ENCODE results near the gene MAML3. TPM values are rescaled to one million over a fixed set of nuclear protein-coding genes. Genes with fewer than 3 reads are reported as not detected.

Gene MAML3
- total RNA-seq, 2 experiments from 2014 or later: 2.0 to 2.4 TPM

DNA sequence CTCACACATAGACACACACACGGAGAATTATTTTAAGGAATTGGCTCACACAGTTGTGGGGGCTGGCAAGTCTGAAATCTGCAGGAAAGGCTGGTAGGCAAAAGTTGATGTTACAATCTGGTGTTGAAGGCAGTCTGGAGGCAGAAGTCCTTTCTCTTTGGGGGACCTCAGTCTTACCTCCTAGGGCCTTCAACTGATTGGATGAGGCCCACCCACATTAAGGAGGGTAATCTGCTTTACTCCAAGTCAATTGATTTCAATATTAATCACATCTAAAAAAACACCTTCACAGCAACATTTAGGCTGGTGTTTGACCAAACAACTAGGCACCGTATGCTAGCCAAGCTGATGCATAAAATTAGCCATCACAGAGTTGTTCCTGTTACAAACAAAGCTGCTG lies 477.6 kb downstream of the MAML3 start:
- Mint-ChIP-seq H3K27ac (no peak overlapping the region), H3K4me3 (no peak overlapping the region), H3K36me3 (ENCODE audit: low read depth) (no peaks in the 10 kb centered on the region), H3K4me1 (ENCODE audit: low read depth) (no peaks in the 10 kb centered on the region), H3K27me3 (no peaks in the 10 kb centered on the region), H3K9me3 (no peaks in the 10 kb centered on the region)
- intact Hi-C loops (cut with micrococcal nuclease): no loop called here
- DNase-seq: no peak
- ChIA-PET POLR2A (no interaction called here), CTCF (no interaction called here)
- TF ChIP-seq, protein P1, sequence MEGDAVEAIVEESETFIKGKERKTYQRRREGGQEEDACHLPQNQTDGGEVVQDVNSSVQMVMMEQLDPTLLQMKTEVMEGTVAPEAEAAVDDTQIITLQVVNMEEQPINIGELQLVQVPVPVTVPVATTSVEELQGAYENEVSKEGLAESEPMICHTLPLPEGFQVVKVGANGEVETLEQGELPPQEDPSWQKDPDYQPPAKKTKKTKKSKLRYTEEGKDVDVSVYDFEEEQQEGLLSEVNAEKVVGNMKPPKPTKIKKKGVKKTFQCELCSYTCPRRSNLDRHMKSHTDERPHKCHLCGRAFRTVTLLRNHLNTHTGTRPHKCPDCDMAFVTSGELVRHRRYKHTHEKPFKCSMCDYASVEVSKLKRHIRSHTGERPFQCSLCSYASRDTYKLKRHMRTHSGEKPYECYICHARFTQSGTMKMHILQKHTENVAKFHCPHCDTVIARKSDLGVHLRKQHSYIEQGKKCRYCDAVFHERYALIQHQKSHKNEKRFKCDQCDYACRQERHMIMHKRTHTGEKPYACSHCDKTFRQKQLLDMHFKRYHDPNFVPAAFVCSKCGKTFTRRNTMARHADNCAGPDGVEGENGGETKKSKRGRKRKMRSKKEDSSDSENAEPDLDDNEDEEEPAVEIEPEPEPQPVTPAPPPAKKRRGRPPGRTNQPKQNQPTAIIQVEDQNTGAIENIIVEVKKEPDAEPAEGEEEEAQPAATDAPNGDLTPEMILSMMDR (IDR thresholded peaks at IDR 0.05): no peak
- ATAC-seq: no peak

DNA sequence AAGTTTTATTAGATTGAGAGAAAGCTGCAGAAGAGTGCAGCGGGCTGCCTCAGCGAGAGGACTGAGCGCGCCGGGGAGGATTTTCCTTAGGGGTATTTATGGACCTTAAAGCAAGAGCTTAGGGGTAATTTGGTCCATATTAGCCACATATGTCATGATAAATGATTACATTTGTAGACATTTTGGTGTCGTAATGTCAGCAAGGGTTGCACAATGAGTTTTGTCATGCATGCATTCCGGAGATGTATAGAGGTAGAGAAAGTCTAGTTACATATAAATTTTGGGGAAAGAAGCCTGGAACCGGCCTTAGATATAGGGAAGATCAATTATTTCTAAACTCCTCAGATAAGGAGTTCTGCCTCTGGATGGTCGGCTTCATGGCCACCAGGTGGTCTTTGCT lies 478.3 kb downstream of the MAML3 start:
- H3K9me3 Mint-ChIP-seq: no peaks in the 10 kb centered on the region
- ChIA-PET POLR2A (interaction anchor here (0.6 kb wide), 1 partner anchor 10 kb away, joined by 3 read pairs; the partner anchor contains the start of gene MGST2), CTCF (interaction anchor here (1.4 kb wide), 1 partner anchor 23 kb away, joined by 3 read pairs; no protein-coding TSS in a partner anchor)
- H3K36me3 Mint-ChIP-seq (ENCODE audit: low read depth): no peaks in the 10 kb centered on the region
- ATAC-seq (no peak), DNase-seq (no peak)
- no peaks in the 10 kb centered on the region for H3K4me1 Mint-ChIP-seq (ENCODE audit: low read depth)
- TF ChIP-seq, protein P1 (IDR thresholded peaks at IDR 0.05): no peak
- intact Hi-C loops (cut with micrococcal nuclease): no loop called here
- no peak overlapping the region for H3K27ac Mint-ChIP-seq
- no peaks in the 10 kb centered on the region for H3K27me3 Mint-ChIP-seq
- H3K4me3 Mint-ChIP-seq: no peak overlapping the region

DNA sequence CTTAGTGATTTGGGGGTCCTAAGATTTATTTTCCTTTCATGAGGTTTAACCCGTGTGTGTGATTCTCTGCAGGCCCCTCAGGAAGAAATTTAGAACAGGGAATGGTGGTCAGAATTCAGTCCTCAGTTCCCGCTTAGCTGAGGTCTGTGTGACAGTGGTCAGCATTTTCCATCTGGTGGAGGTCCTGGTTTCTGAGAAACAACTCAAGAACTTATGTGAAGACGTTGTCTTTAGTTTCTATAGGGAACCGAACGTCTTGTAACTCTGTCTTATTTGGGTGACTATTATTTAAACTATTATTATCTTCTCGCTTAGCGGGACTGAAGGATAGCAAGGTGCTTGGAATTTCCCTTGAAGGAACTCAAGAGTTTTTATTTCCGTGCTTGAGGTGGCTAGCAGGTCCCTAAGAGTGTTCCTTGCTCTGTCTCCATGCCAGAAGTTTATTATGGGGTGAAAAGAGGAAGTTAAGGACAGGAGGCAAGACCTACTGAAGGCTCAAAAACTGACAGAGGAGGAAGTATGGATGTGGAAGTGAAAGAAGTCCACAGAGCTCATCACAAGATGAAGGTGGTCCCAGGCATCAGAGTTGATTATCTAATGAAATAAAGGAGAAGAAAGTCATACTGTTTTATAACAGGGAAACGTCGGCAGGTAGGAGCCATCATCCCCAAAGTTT lies 479.0 kb downstream of the MAML3 start:
- no peak overlapping the region for H3K27ac Mint-ChIP-seq
- POLR2A ChIA-PET: no interaction called here

DNA sequence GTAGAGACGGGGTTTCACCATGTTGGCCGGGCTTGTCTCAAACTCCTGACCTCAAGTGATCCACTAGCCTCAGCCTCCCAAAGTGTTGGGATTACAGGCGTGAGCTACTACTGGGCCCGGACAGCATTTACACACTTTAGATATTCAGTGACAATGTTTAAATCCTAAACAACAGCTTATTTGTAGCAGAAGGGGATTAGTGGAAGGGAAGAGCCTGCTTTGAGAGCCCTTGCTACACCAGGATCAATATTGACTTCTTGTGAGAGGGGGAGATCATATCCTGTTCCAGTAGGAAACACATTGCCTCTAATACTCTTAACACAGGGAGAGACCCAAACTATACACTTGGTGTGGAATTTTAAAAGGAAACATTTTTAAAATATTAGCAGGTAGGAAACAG lies 481.3 kb downstream of the MAML3 start:
- CTCF ChIA-PET: interaction anchor here (1.1 kb wide), 1 partner anchor 22 kb away, joined by 3 read pairs; no protein-coding TSS in a partner anchor
- no peaks in the 10 kb centered on the region for H3K27me3 Mint-ChIP-seq
- no peak overlapping the region for H3K27ac Mint-ChIP-seq
- intact Hi-C loops (cut with micrococcal nuclease): no loop called here
- ATAC-seq (no peak), DNase-seq (no peak)
- no peak overlapping the region for H3K4me3 Mint-ChIP-seq
- POLR2A ChIA-PET: interaction anchor here (1.1 kb wide), 1 partner anchor 8 kb away, joined by 3 read pairs; no protein-coding TSS in a partner anchor
- H3K9me3 Mint-ChIP-seq: no peaks in the 10 kb centered on the region
- H3K4me1 Mint-ChIP-seq (ENCODE audit: low read depth): no peaks in the 10 kb centered on the region
- H3K36me3 Mint-ChIP-seq (ENCODE audit: low read depth): no peaks in the 10 kb centered on the region
- TF ChIP-seq, protein P1 (IDR thresholded peaks at IDR 0.05): no peak

More for the DNA sequence above, 479.0 kb downstream of the MAML3 start:
- Mint-ChIP-seq H3K4me1 (ENCODE audit: low read depth) (no peaks in the 10 kb centered on the region), H3K9me3 (no peaks in the 10 kb centered on the region), H3K4me3 (no peak overlapping the region), H3K36me3 (ENCODE audit: low read depth) (no peaks in the 10 kb centered on the region), H3K27me3 (no peaks in the 10 kb centered on the region)
- CTCF ChIA-PET: interaction anchor here (1.4 kb wide), 1 partner anchor 23 kb away, joined by 3 read pairs; no protein-coding TSS in a partner anchor
- intact Hi-C loops (cut with micrococcal nuclease): no loop called here
- TF ChIP-seq, protein P1 (IDR thresholded peaks at IDR 0.05): no peak
- DNase-seq (no peak), ATAC-seq (no peak)

DNA sequence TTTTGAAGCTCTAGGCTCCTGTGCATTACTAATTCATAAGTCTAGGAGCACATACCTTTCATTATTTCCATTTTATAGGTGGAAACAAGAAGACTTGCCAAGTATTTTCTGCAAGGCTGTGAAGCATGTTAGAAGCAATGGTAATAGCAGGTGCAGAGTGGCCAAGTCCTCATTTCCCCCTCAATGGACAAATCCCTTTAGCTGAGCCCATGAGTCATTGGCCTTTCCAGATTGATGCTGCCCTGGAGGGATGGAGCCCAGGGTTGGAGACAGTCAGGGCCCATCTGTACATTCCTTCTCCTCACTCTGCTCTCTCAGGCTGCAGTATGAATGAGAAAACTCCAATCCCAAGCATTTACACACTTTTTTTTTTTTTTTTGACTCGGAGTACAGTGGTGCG lies 481.8 kb downstream of the MAML3 start:
- intact Hi-C loops (cut with micrococcal nuclease): no loop called here
- Mint-ChIP-seq H3K36me3 (ENCODE audit: low read depth) (no peaks in the 10 kb centered on the region), H3K9me3 (no peaks in the 10 kb centered on the region), H3K27me3 (no peaks in the 10 kb centered on the region), H3K4me1 (ENCODE audit: low read depth) (no peaks in the 10 kb centered on the region), H3K4me3 (no peak overlapping the region), H3K27ac (no peak overlapping the region)
- ATAC-seq (no peak), DNase-seq (no peak)
- TF ChIP-seq, protein P1 (IDR thresholded peaks at IDR 0.05): no peak
- ChIA-PET CTCF (interaction anchor here (0.8 to 1.1 kb wide), 2 partner anchors 14 to 21 kb away, joined by 3 read pairs; no protein-coding TSS in a partner anchor), POLR2A (interaction anchor here (0.7 to 1.1 kb wide), 2 partner anchors 8 to 15 kb away, joined by 3 read pairs; no protein-coding TSS in a partner anchor)

Data from activated CD8-positive, alpha-beta T cell treated with anti-CD3 and anti-CD28 coated beads for 36 hours (primary cell).